K562 (cell line): Measurements from ENCODE around the gene VMP1. TPM values are rescaled to one million over a fixed set of nuclear protein-coding genes. Genes with fewer than 3 reads are reported as not detected.

ENCODE experiments used
- BMI1 ChIP-seq: fragments of 150-350 bp; IDR thresholded peaks from 2 replicates; pipeline ENCODE4 v1.6.1; 2014; ENCODE audit warnings: low read length
- CBX5 ChIP-seq: IDR thresholded peaks from 2 replicates; pipeline ENCODE4 v1.6.1; 2014; ENCODE audit warnings: low read depth, borderline replicate concordance
- CBX8 ChIP-seq: fragments of 200-600 bp; sonication (generic); IDR thresholded peaks from 2 replicates; pipeline ENCODE4 v1.6.1; 2012; ENCODE audit warnings: borderline replicate concordance, mixed run types, low read depth, mild to moderate bottlenecking, moderate library complexity, mixed read lengths, low read length, control low read depth, inconsistent platforms; ENCODE audit not compliant: poor library complexity, severe bottlenecking; ENCODE audit errors: extremely low read depth
- CCAR2 ChIP-seq: fragments of 200-400 bp; formaldehyde crosslinking; IDR thresholded peaks from 2 replicates; pipeline ENCODE4 v1.6.1; 2017; ENCODE audit warnings: mild to moderate bottlenecking, low read depth, low read length
- CREB1 ChIP-seq, 2 experiments: sonication (generic) in 1 of 2; formaldehyde crosslinking in 1 of 2; IDR thresholded peaks; 2 replicates each; pipeline versions ENCODE4 v1.6.1 to v1.8.0; 2012 to 2022; ENCODE audit warnings: inconsistent platforms in 1 of 2, mild to moderate bottlenecking in 1 of 2, missing genetic modification reagents in 1 of 2, moderate library complexity in 1 of 2
- DDX20 ChIP-seq: fragments of 450-650 bp; IDR thresholded peaks from 2 replicates; pipeline ENCODE4 v1.6.1; 2016; ENCODE audit warnings: missing genetic modification characterization, low read depth, mild to moderate bottlenecking, missing compliant biosample characterization, moderate library complexity
- ELK1 ChIP-seq: sonication (generic); formaldehyde crosslinking; IDR thresholded peaks from 2 replicates; pipeline ENCODE4 v1.8.1; 2022; ENCODE audit warnings: missing genetic modification reagents
- FOXJ3 ChIP-seq: sonication (generic); formaldehyde crosslinking; IDR thresholded peaks from 2 replicates; pipeline ENCODE4 v1.4.0; 2020; ENCODE audit warnings: mild to moderate bottlenecking, missing genetic modification reagents
- GATAD2B ChIP-seq: fragments of 450-650 bp; IDR thresholded peaks from 2 replicates; pipeline ENCODE4 v1.6.1; 2017; ENCODE audit warnings: mild to moderate bottlenecking, borderline replicate concordance
- HNRNPH1 ChIP-seq: fragments of 200-400 bp; formaldehyde crosslinking; optimal IDR thresholded peaks from 2 replicates; pipeline ENCODE3; 2017; ENCODE audit warnings: low read depth, mild to moderate bottlenecking, low read length, moderate library complexity
- KLF10 ChIP-seq: fragments of 250-450 bp; sonication (Bioruptor Pico); IDR thresholded peaks from 2 replicates; pipeline ENCODE4 v1.6.1; 2021; ENCODE audit warnings: matching md5 sums
- MAFF ChIP-seq: IDR thresholded peaks from 2 replicates; pipeline ENCODE4 v1.6.1; 2012; ENCODE audit warnings: low read length, improper control_type of control experiment
- MEF2A ChIP-seq: IDR thresholded peaks from 2 replicates; pipeline ENCODE4 v1.6.1; 2011; ENCODE audit warnings: low read depth, mild to moderate bottlenecking, low read length, moderate library complexity; ENCODE audit not compliant: control insufficient read depth
- NFE2 ChIP-seq: IDR thresholded peaks from 2 replicates; pipeline ENCODE4 v1.6.1; 2014; ENCODE audit warnings: antibody characterized with exemption, low read depth
- PML ChIP-seq: IDR thresholded peaks from 2 replicates; pipeline ENCODE4 v1.6.1; 2012; ENCODE audit warnings: low read length, inconsistent platforms
- POLR2B ChIP-seq: fragments of 450-650 bp; IDR thresholded peaks from 2 replicates; pipeline ENCODE4 v1.6.1; 2018; ENCODE audit warnings: low read depth; ENCODE audit not compliant: partially characterized antibody
- PRPF4 ChIP-seq: fragments of 200-400 bp; formaldehyde crosslinking; IDR thresholded peaks from one replicate; pipeline ENCODE4 v1.6.1; 2017; ENCODE audit warnings: low read length, low read depth, mild to moderate bottlenecking; ENCODE audit not compliant: insufficient read depth, poor library complexity, severe bottlenecking
- RB1 ChIP-seq: fragments of 450-650 bp; IDR thresholded peaks from 2 replicates; pipeline ENCODE4 v1.6.1; 2017; ENCODE audit warnings: low read depth, mild to moderate bottlenecking
- SMARCB1 ChIP-seq: IDR thresholded peaks from 2 replicates; pipeline ENCODE4 v1.6.1; 2011; ENCODE audit warnings: improper control_type of control experiment, low read depth; ENCODE audit not compliant: insufficient read length
- SRSF7 ChIP-seq: fragments of 200-400 bp; formaldehyde crosslinking; optimal IDR thresholded peaks from 2 replicates; pipeline ENCODE3; 2017; ENCODE audit warnings: mild to moderate bottlenecking, low read depth, low read length
- XRCC5 ChIP-seq: fragments of 200-400 bp; formaldehyde crosslinking; IDR thresholded peaks from 2 replicates; pipeline ENCODE4 v1.6.1; 2017; ENCODE audit warnings: low read depth, mild to moderate bottlenecking, low read length
- ZBTB26 ChIP-seq: fragments of 450-650 bp; formaldehyde crosslinking; IDR thresholded peaks from 2 replicates; pipeline ENCODE4 v1.4.0; 2022; ENCODE audit warnings: missing genetic modification characterization
- ZFP91 ChIP-seq: sonication (generic); formaldehyde crosslinking; IDR thresholded peaks from 2 replicates; pipeline ENCODE4 v1.8.0; 2022; ENCODE audit warnings: mild to moderate bottlenecking, missing genetic modification reagents
- ZNF224 ChIP-seq: sonication (generic); formaldehyde crosslinking; IDR thresholded peaks from 2 replicates; pipeline ENCODE4 v1.8.0; 2022; ENCODE audit warnings: mild to moderate bottlenecking, missing genetic modification reagents
- ZNF24 ChIP-seq: fragments of 450-650 bp; IDR thresholded peaks from 2 replicates; pipeline ENCODE4 v1.6.1; 2016
- ZNF316 ChIP-seq: fragments of 450-650 bp; IDR thresholded peaks from 2 replicates; pipeline ENCODE4 v1.6.1; 2016
- ZNF445 ChIP-seq: fragments of 250-450 bp; sonication (Bioruptor Pico); IDR thresholded peaks from 2 replicates; pipeline ENCODE4 v1.4.0; 2020; ENCODE audit warnings: low read depth, mild to moderate bottlenecking, moderate library complexity
- polyA plus RNA-seq, 8 experiments: library from polyadenylated mRNA; depleted of rRNA in 4 of 8; stranded (reverse) in 5 of 8; unstranded in 3 of 8; fragments of >200 nt; fragmentation: Nextera tagmentation in 2 of 8; fragmentation: Illumina TruSeq in 1 of 8; extraction: Ambion mirVana in 2 of 8; extraction: Trizol in 1 of 8; gene quantifications; 2 replicates each; pipeline versions ENCODE4 v1.2.1 to v1.2.3, GENCODE V29; 2011 to 2014; ENCODE audit warnings: inconsistent platforms in 1 of 8, missing spikeins in 1 of 8
- total RNA-seq, 7 experiments: library from RNA; depleted of rRNA in 6 of 7; stranded (reverse); fragments of >200 nt in 6 of 7; fragmentation: Illumina TruSeq in 2 of 7; extraction: Trizol in 2 of 7; gene quantifications; 2 replicates each; pipeline versions ENCODE4 v1.2.1 to v1.2.3, GENCODE V29; 2011 to 2021; ENCODE audit warnings: low replicate concordance in 1 of 7

VMP1 gene
- total and polyA plus RNA-seq, 9 of the 15 experiments (the other 6 are each of a cell fraction or from before 2014, with no cell fraction given): 123 to 304 (median 151) TPM

- TF ChIP-seq ZFP91 (CRISPR knock-in tag) (no peak), SRSF7 (no peak), POLR2B (no peak), BMI1 (no peak), ZNF445 (no peak), ZNF224 (CRISPR knock-in tag) (no peak), MEF2A (no peak), ELK1 (CRISPR knock-in tag) (no peak), KLF10 (CRISPR knock-in tag) (no peak), FOXJ3 (CRISPR knock-in tag) (no peak), NFE2 (peak; percentile 37), SMARCB1 (no peak), HNRNPH1 (no peak), DDX20 (tag) (0 out of 2 replicates have a peak, but pooled peaks have one; percentile 35), CBX5 (no peak), CREB1 (IDR thresholded peaks at IDR 0.05) (no peak), CREB1 (CRISPR knock-in tag; IDR thresholded peaks at IDR 0.05) (no peak), XRCC5 (no peak), GATAD2B (peak; percentile 19; the same call in 1 of the 2 replicates), ZBTB26 (CRISPR knock-in tag) (0 out of 2 replicates have a peak, but pooled peaks have one; percentile 15), MAFF (no peak), ZNF316 (0 out of 2 replicates have a peak, but pooled peaks have one; percentile 26), CBX8 (no peak), PRPF4 (no peak), ZNF24 (no peak), PML (no peak), RB1 (no peak), CCAR2 (no peak)
These were observed 76.0 kb downstream of the VMP1 start (continued) for GRCh38 chr17:59783221-59784047.
